K562 (cell line): Measurements from ENCODE around the gene PRAMEF12. TPM values are rescaled to one million over a fixed set of nuclear protein-coding genes. Genes with fewer than 3 reads are reported as not detected.

ENCODE experiments used
- ATAC-seq: fragments of 200-7000 bp; cut with Tn5 transposase; 3 replicates; pipeline ENCODE4 v1.9.1; 2020; ENCODE audit warnings: moderate library complexity
- BruUV-seq: library from RNA; stranded (reverse); fragments of 400-500 nt; replicated peaks from 2 replicates; lab custom pipeline; 2021; lab: Mats Ljungman, UMichigan
- CTCF ChIA-PET: fragments of 300-600 bp; formaldehyde crosslinking; extraction: SDS; loops from one replicate; lab custom pipeline; 2021; ENCODE audit warnings: low intra/inter-chr PET ratio; lab: Yijun Ruan, JAX
- POLR2A ChIA-PET: fragments of 300-600, 350-650 bp; sonication (Branson Sonifier 250); formaldehyde crosslinking; extraction: SDS; loops from one replicate; lab custom pipeline; 2021; ENCODE audit warnings: antibody characterized with exemption, inconsistent platforms; lab: Yijun Ruan, JAX
- DNase-seq, 4 experiments: peaks; one replicate each; pipeline versions ENCODE4 v3.0.0 to v3.0.0-alpha.2; 2011 to 2018; ENCODE audit warnings: low spot score in 3 of 4, mixed read lengths in 3 of 4; ENCODE audit errors: extremely low read depth in 1 of 4
- FAIRE-seq: peaks from 2 replicates; lab custom pipeline; 2011; peaks lifted over from hg19 to GRCh38; lab: Jason Lieb, UNC
- H2AFZ ChIP-seq: 2 replicates; pipeline ENCODE4 v1.6.0; 2011; ENCODE audit warnings: low read depth, low read length, control low read depth, inconsistent platforms
- H3K27ac ChIP-seq: fragments of 200-600 bp; 3 replicates; pipeline ENCODE4 v1.8.0; 2011; ENCODE audit warnings: low read depth, mild to moderate bottlenecking, control low read depth, inconsistent platforms, low read length, moderate library complexity, mixed read lengths; ENCODE audit errors: extremely low read depth
- H3K27me3 ChIP-seq, 2 experiments: fragments of 300-600 bp in 1 of 2; 2 replicates in 1 of 2; 3 replicates in 1 of 2; pipeline versions ENCODE4 v1.6.0 to v1.8.0; 2011; ENCODE audit warnings: inconsistent platforms in 2 of 2, low read length in 2 of 2, mild to moderate bottlenecking in 1 of 2, mixed read lengths in 1 of 2, moderate library complexity in 1 of 2; ENCODE audit not compliant: control insufficient read depth in 2 of 2, insufficient read depth in 2 of 2
- H3K36me3 ChIP-seq: fragments of 300-600 bp; 3 replicates; pipeline ENCODE4 v1.8.0; 2011; ENCODE audit warnings: mild to moderate bottlenecking, low read length, inconsistent platforms; ENCODE audit not compliant: control insufficient read depth, insufficient read depth
- H3K4me1 ChIP-seq, 2 experiments: fragments of 200-600 bp in 1 of 2; replicated peaks in 1 of 2; 2 replicates in 1 of 2; 3 replicates in 1 of 2; pipeline versions ENCODE4 v1.5.1 to v1.8.0; 2011; ENCODE audit warnings: inconsistent platforms in 2 of 2, low read length in 2 of 2, mild to moderate bottlenecking in 1 of 2, mixed read lengths in 1 of 2, moderate library complexity in 1 of 2; ENCODE audit not compliant: control insufficient read depth in 2 of 2, insufficient read depth in 2 of 2
- H3K4me2 ChIP-seq: 2 replicates; pipeline ENCODE4 v1.6.1; 2011; ENCODE audit warnings: low read length, control low read depth, inconsistent platforms, mixed read lengths; ENCODE audit not compliant: insufficient read depth
- H3K4me3 ChIP-seq: fragments of 200-600 bp; sonication (generic), shearing (Covaris generic); 2 replicates; pipeline ENCODE4 v1.5.1; 2016; ENCODE audit warnings: control low read depth, inconsistent platforms
- H3K79me2 ChIP-seq: fragments of 200-600 bp; 3 replicates; pipeline ENCODE4 v1.8.0; 2011; ENCODE audit warnings: low read length, inconsistent platforms; ENCODE audit not compliant: control insufficient read depth, insufficient read depth
- H3K9ac ChIP-seq, 2 experiments: 2 replicates each; pipeline versions ENCODE4 v1.6.0 to v1.6.1; 2011; ENCODE audit warnings: low read depth in 2 of 2, low read length in 2 of 2, control low read depth in 1 of 2, inconsistent platforms in 1 of 2, mild to moderate bottlenecking in 1 of 2, mixed read lengths in 1 of 2; ENCODE audit not compliant: insufficient read depth in 1 of 2
- H3K9me1 ChIP-seq: one replicate; pipeline ENCODE4 v1.6.0; 2011; ENCODE audit warnings: inconsistent platforms, mild to moderate bottlenecking, low read length, moderate library complexity; ENCODE audit not compliant: control insufficient read depth, insufficient read depth
- H3K9me3 ChIP-seq: replicated peaks from 2 replicates; pipeline ENCODE4 v1.5.1; 2011; ENCODE audit warnings: low read depth, low read length, inconsistent platforms; ENCODE audit not compliant: control insufficient read depth, insufficient read depth
- H4K20me1 ChIP-seq: replicated peaks from 2 replicates; pipeline ENCODE4 v1.6.1; 2011; ENCODE audit warnings: low read length, inconsistent platforms, mixed read lengths; ENCODE audit not compliant: control insufficient read depth, insufficient read depth
- CSDE1 ChIP-seq, 2 experiments: fragments of 450-650 bp; IDR thresholded peaks; 2 replicates each; pipeline ENCODE4 v1.6.1; 2016; ENCODE audit warnings: mild to moderate bottlenecking in 1 of 2
- E2F4 ChIP-seq: sonication (generic); formaldehyde crosslinking; IDR thresholded peaks from 2 replicates; pipeline ENCODE4 v1.8.0; 2022; ENCODE audit warnings: mild to moderate bottlenecking, low read depth, missing genetic modification reagents
- MXI1 ChIP-seq: IDR thresholded peaks from 2 replicates; pipeline ENCODE4 v1.6.1; 2011; ENCODE audit warnings: low read depth, mild to moderate bottlenecking, improper control_type of control experiment, low read length
- OTX1 ChIP-seq: fragments of 450-650 bp; formaldehyde crosslinking; IDR thresholded peaks from 2 replicates; pipeline ENCODE4 v1.4.0; 2022; ENCODE audit warnings: mild to moderate bottlenecking
- PHF21A ChIP-seq: fragments of 450-650 bp; IDR thresholded peaks from 2 replicates; pipeline ENCODE4 v1.6.1; 2017; ENCODE audit warnings: low read depth, borderline replicate concordance
- ZNF12 ChIP-seq: sonication (generic); formaldehyde crosslinking; IDR thresholded peaks from 2 replicates; pipeline ENCODE4 v1.4.0; 2020; ENCODE audit warnings: mild to moderate bottlenecking, missing genetic modification reagents
- WGBS: fragments of 100-300 bp; shearing (Covaris generic); methylation state at CpG from one replicate; pipeline ENCODE4 v1.1.6; 2016; ENCODE audit warnings: low coverage, mixed read lengths; ENCODE audit not compliant: insufficient coverage; ENCODE audit errors: missing lambda C conversion rate; 5-methylcytosine and 5-hydroxymethylcytosine counted together
- in situ Hi-C: fragments of 300-500 bp; cut with MboI; formaldehyde crosslinking; loops from 4 replicates; pipeline ENCODE4 v1.15.0; 2018; ENCODE audit warnings: inconsistent platforms, mixed read lengths
- intact Hi-C: fragments of 100-400 bp; cut with micrococcal nuclease; formaldehyde crosslinking; loops from 2 replicates; pipeline ENCODE4 v1.14.2; 2022
- polyA plus RNA-seq, 8 experiments: library from polyadenylated mRNA; depleted of rRNA in 4 of 8; stranded (reverse) in 5 of 8; unstranded in 3 of 8; fragments of >200 nt; fragmentation: Nextera tagmentation in 2 of 8; fragmentation: Illumina TruSeq in 1 of 8; extraction: Ambion mirVana in 2 of 8; extraction: Trizol in 1 of 8; gene quantifications; 2 replicates each; pipeline versions ENCODE4 v1.2.1 to v1.2.3, GENCODE V29; 2011 to 2014; ENCODE audit warnings: inconsistent platforms in 1 of 8, missing spikeins in 1 of 8
- total RNA-seq, 7 experiments: library from RNA; depleted of rRNA in 6 of 7; stranded (reverse); fragments of >200 nt in 6 of 7; fragmentation: Illumina TruSeq in 2 of 7; extraction: Trizol in 2 of 7; gene quantifications; 2 replicates each; pipeline versions ENCODE4 v1.2.1 to v1.2.3, GENCODE V29; 2011 to 2021; ENCODE audit warnings: low replicate concordance in 1 of 7
- TF ChIP-seq, protein P1 (sequence below): fragments of 450-650 bp; IDR thresholded peaks from 2 replicates; pipeline ENCODE4 v1.6.1; 2016; ENCODE audit warnings: low read depth, mild to moderate bottlenecking, moderate library complexity
- TF ChIP-seq, protein P2 (sequence below): fragments of 450-650 bp; IDR thresholded peaks from 2 replicates; pipeline ENCODE4 v1.6.1; 2016; ENCODE audit warnings: antibody characterized with exemption
- TF ChIP-seq, protein P3 (sequence below): fragments of 200-800 bp; sonication (Bioruptor generic); IDR thresholded peaks from 2 replicates; pipeline ENCODE4 v1.6.1; 2017; ENCODE audit warnings: missing genetic modification characterization, missing compliant biosample characterization

Gene PRAMEF12
- total and polyA plus RNA-seq, 9 of the 15 experiments (the other 6 are each of a cell fraction or from before 2014, with no cell fraction given) = not detected

- TF ChIP-seq E2F4 (no peak), OTX1 (CRISPR knock-in tag) (no peak), MXI1 (no peak), CSDE1 (IDR thresholded peaks at IDR 0.05) (no peak)
- TF ChIP-seq, protein P1, sequence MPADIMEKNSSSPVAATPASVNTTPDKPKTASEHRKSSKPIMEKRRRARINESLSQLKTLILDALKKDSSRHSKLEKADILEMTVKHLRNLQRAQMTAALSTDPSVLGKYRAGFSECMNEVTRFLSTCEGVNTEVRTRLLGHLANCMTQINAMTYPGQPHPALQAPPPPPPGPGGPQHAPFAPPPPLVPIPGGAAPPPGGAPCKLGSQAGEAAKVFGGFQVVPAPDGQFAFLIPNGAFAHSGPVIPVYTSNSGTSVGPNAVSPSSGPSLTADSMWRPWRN = no peak
- TF ChIP-seq, protein P2, sequence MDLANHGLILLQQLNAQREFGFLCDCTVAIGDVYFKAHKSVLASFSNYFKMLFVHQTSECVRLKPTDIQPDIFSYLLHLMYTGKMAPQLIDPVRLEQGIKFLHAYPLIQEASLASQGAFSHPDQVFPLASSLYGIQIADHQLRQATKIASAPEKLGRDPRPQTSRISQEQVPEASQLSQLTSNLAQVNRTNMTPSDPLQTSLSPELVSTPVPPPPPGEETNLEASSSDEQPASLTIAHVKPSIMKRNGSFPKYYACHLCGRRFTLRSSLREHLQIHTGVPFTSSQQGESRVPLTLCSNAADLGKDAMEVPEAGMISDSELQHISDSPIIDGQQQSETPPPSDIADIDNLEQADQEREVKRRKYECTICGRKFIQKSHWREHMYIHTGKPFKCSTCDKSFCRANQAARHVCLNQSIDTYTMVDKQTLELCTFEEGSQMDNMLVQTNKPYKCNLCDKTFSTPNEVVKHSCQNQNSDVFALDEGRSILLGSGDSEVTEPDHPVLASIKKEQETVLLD = no peak
Observed at GRCh38 chr1:12762766-12763165, 10.8 kb upstream of the PRAMEF12 start (continued).

GRCh38 chr1:12763479-12763878, 10.1 kb upstream of the PRAMEF12 start:
- Histone ChIP-seq H3K36me3 (no peaks in the 10 kb centered on the region), H3K27ac (no peak overlapping the region), H4K20me1 (no peaks in the 10 kb centered on the region), H3K4me3 (no peak overlapping the region), H3K27me3 (peaks cover 6 to 36% of the 10 kb centered on the region in 2 experiments; a peak in 3 of 5 replicates), H3K4me1 (no peaks in the 10 kb centered on the region), H3K9me1 (no peaks in the 10 kb centered on the region), H2AFZ (no peak overlapping the region), H3K9ac (no peak overlapping the region), H3K79me2 (no peaks in the 10 kb centered on the region), H3K4me2 (no peak overlapping the region), H3K9me3 (no peaks in the 10 kb centered on the region)
- 1% methylated on average over 4 of the region's 4 CpGs for WGBS
- no peak for FAIRE-seq
- intact Hi-C loops = no loop called here
- BruUV-seq = no TSS peak
- in situ Hi-C loops = no loop called here
- CTCF ChIA-PET = no interaction called here
- ATAC-seq = no peak
- no peak for DNase-seq
- POLR2A ChIA-PET = interaction anchor here (0.6 to 1.0 kb wide), 5 partner anchors 13 to 785 kb away, joined by 3 to 6 read pairs (median 3); no protein-coding TSS in a partner anchor
- TF ChIP-seq ZNF12 (no peak), PHF21A (no peak)
- TF ChIP-seq, protein P3, sequence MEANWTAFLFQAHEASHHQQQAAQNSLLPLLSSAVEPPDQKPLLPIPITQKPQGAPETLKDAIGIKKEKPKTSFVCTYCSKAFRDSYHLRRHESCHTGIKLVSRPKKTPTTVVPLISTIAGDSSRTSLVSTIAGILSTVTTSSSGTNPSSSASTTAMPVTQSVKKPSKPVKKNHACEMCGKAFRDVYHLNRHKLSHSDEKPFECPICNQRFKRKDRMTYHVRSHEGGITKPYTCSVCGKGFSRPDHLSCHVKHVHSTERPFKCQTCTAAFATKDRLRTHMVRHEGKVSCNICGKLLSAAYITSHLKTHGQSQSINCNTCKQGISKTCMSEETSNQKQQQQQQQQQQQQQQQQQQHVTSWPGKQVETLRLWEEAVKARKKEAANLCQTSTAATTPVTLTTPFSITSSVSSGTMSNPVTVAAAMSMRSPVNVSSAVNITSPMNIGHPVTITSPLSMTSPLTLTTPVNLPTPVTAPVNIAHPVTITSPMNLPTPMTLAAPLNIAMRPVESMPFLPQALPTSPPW (CRISPR knock-in tag) = no peak
